SK-N-SH (cell line): ENCODE results near the gene MAPK13. TPM values are rescaled to one million over a fixed set of nuclear protein-coding genes. Genes with fewer than 3 reads are reported as not detected.

ENCODE experiments used
- CTCF ChIA-PET: fragments of 300-600, 350-600 bp; formaldehyde crosslinking; extraction: SDS; loops from one replicate; lab custom pipeline; 2021; lab: Yijun Ruan, JAX
- POLR2A ChIA-PET: fragments of 350-600 bp; sonication (Branson Sonifier 250); formaldehyde crosslinking; extraction: SDS; loops from one replicate; lab custom pipeline; 2020; ENCODE audit warnings: antibody characterized with exemption, inconsistent platforms; lab: Yijun Ruan, JAX
- DNase-seq: peaks from one replicate; pipeline ENCODE4 v3.0.0; 2012
- H2AFZ ChIP-seq: fragments of 200-600 bp; sonication (generic); 2 replicates; pipeline ENCODE4 v1.8.1; 2016; ENCODE audit warnings: antibody characterized with exemption, mild to moderate bottlenecking, low read depth
- H3F3A ChIP-seq: fragments of 200-600 bp; sonication (generic); replicated peaks from 2 replicates; pipeline ENCODE3; 2016; ENCODE audit warnings: antibody characterized with exemption, mild to moderate bottlenecking; ENCODE audit not compliant: insufficient read depth
- H3K27ac ChIP-seq, 2 experiments: fragments of 200-500 bp in 1 of 2; fragments of 200-600 bp in 1 of 2; sonication (Bioruptor generic) in 1 of 2; sonication (generic), shearing (Covaris generic) in 1 of 2; 2 replicates each; pipeline versions ENCODE4 v1.5.1 to v1.6.1; 2014 to 2016; ENCODE audit warnings: low read depth in 2 of 2, inconsistent platforms in 1 of 2, low read length in 1 of 2, mild to moderate bottlenecking in 1 of 2, mixed read lengths in 1 of 2
- H3K27me3 ChIP-seq: fragments of 200-600 bp; sonication (generic), shearing (Covaris generic); 2 replicates; pipeline ENCODE4 v1.6.1; 2016; ENCODE audit warnings: mixed run types; ENCODE audit not compliant: insufficient read depth
- H3K36me3 ChIP-seq, 2 experiments: fragments of 200-500 bp in 1 of 2; fragments of 200-600 bp in 1 of 2; sonication (Bioruptor generic) in 1 of 2; sonication (generic) in 1 of 2; replicated peaks in 1 of 2; 2 replicates each; pipeline versions ENCODE3 to v1.5.1; 2014 to 2016; ENCODE audit warnings: low read length in 1 of 2, mild to moderate bottlenecking in 1 of 2; ENCODE audit not compliant: insufficient read depth in 2 of 2, control insufficient read depth in 1 of 2
- H3K4me1 ChIP-seq, 2 experiments: fragments of 200-500 bp in 1 of 2; fragments of 200-600 bp in 1 of 2; sonication (Bioruptor generic) in 1 of 2; sonication (generic), shearing (Covaris generic) in 1 of 2; 2 replicates each; pipeline versions ENCODE4 v1.5.1 to v1.6.1; 2014 to 2016; ENCODE audit warnings: low read depth in 1 of 2, low read length in 1 of 2, mixed run types in 1 of 2; ENCODE audit not compliant: insufficient read depth in 2 of 2, control insufficient read depth in 1 of 2
- H3K4me2 ChIP-seq: fragments of 200-600 bp; sonication (generic), shearing (Covaris generic); 2 replicates; pipeline ENCODE4 v1.6.1; 2017; ENCODE audit warnings: mixed run types
- H3K4me3 ChIP-seq, 2 experiments: fragments of 200-500 bp in 1 of 2; fragments of 200-600 bp in 1 of 2; sonication (Bioruptor generic) in 1 of 2; sonication (generic), shearing (Covaris generic) in 1 of 2; 2 replicates each; pipeline versions ENCODE4 v1.5.1 to v1.8.1; 2014 to 2016; ENCODE audit warnings: low read depth in 2 of 2, inconsistent platforms in 1 of 2, low read length in 1 of 2, mild to moderate bottlenecking in 1 of 2, mixed read lengths in 1 of 2, moderate library complexity in 1 of 2
- H3K79me2 ChIP-seq: fragments of 200-600 bp; sonication (generic); 2 replicates; pipeline ENCODE4 v1.8.1; 2017; ENCODE audit warnings: mild to moderate bottlenecking; ENCODE audit not compliant: insufficient read depth
- H3K9ac ChIP-seq: fragments of 200-600 bp; sonication (generic); 2 replicates; pipeline ENCODE4 v1.6.1; 2017; ENCODE audit warnings: mixed run types
- H3K9me2 ChIP-seq: fragments of 200-600 bp; sonication (generic); 2 replicates; pipeline ENCODE4 v1.6.1; 2017; ENCODE audit warnings: mixed run types
- H3K9me3 ChIP-seq: fragments of 200-600 bp; sonication (generic); 2 replicates; pipeline ENCODE4 v1.6.1; 2017; ENCODE audit warnings: mixed run types, mild to moderate bottlenecking, moderate library complexity
- H4K20me1 ChIP-seq: fragments of 200-600 bp; sonication (generic); 2 replicates; pipeline ENCODE4 v1.6.1; 2017; ENCODE audit warnings: mild to moderate bottlenecking, mixed run types; ENCODE audit not compliant: insufficient read depth
- ELF1 ChIP-seq: IDR thresholded peaks from 2 replicates; pipeline ENCODE4 v1.4.0; 2012
- EP300 ChIP-seq, 2 experiments: IDR thresholded peaks; 2 replicates each; pipeline versions ENCODE4 v1.4.0 to v1.6.1; 2012; ENCODE audit warnings: borderline replicate concordance in 1 of 2, low read depth in 1 of 2, low read length in 1 of 2
- FOXJ3 ChIP-seq: sonication (generic); formaldehyde crosslinking; IDR thresholded peaks from 2 replicates; pipeline ENCODE4 v1.5.1; 2020; ENCODE audit warnings: mild to moderate bottlenecking, missing genetic modification reagents
- JUND ChIP-seq: IDR thresholded peaks from 2 replicates; pipeline ENCODE4 v1.4.0; 2012
- MEF2A ChIP-seq: IDR thresholded peaks from 2 replicates; pipeline ENCODE4 v1.4.0; 2012; ENCODE audit warnings: low read depth, borderline replicate concordance
- NFIC ChIP-seq: IDR thresholded peaks from 2 replicates; pipeline ENCODE4 v1.4.0; 2012; ENCODE audit warnings: borderline replicate concordance
- PBX3 ChIP-seq: IDR thresholded peaks from 2 replicates; pipeline ENCODE4; 2012
- RAD21 ChIP-seq: IDR thresholded peaks from 2 replicates; pipeline ENCODE4 v1.6.1; 2012; ENCODE audit warnings: mild to moderate bottlenecking, low read length
- RCOR1 ChIP-seq: fragments of 150-350 bp; IDR thresholded peaks from 2 replicates; pipeline ENCODE4 v1.6.1; 2017; ENCODE audit warnings: antibody characterized with exemption, low read length
- REST ChIP-seq: IDR thresholded peaks from 2 replicates; pipeline ENCODE4 v1.6.1; 2012; ENCODE audit warnings: mild to moderate bottlenecking, low read depth, low read length, moderate library complexity
- RXRA ChIP-seq: IDR thresholded peaks from 2 replicates; pipeline ENCODE4 v1.4.0; 2012; ENCODE audit warnings: low read depth, mild to moderate bottlenecking, borderline replicate concordance
- SMC3 ChIP-seq: IDR thresholded peaks from 2 replicates; pipeline ENCODE4 v1.6.1; 2012; ENCODE audit warnings: low read depth, low read length, improper control_type of control experiment
- TAF1 ChIP-seq: IDR thresholded peaks from 2 replicates; pipeline ENCODE4 v1.6.1; 2012; ENCODE audit warnings: low read depth, mild to moderate bottlenecking, low read length, moderate library complexity, borderline replicate concordance
- TEAD4 ChIP-seq: IDR thresholded peaks from 2 replicates; pipeline ENCODE4 v1.4.0; 2012; ENCODE audit warnings: mild to moderate bottlenecking, borderline replicate concordance; ENCODE audit not compliant: insufficient read depth
- USF1 ChIP-seq: IDR thresholded peaks from 2 replicates; pipeline ENCODE4 v1.4.0; 2012; ENCODE audit warnings: low read depth, borderline replicate concordance
- YY1 ChIP-seq: IDR thresholded peaks from 2 replicates; pipeline ENCODE4 v1.4.0; 2012; ENCODE audit warnings: low read depth, mild to moderate bottlenecking
- WGBS: methylation state at CpG from one replicate; pipeline ENCODE4 v1.1.6; 2017; ENCODE audit warnings: low lambda C conversion rate; 5-methylcytosine and 5-hydroxymethylcytosine counted together
- polyA plus RNA-seq, 3 experiments: library from polyadenylated mRNA; depleted of rRNA; stranded (reverse); fragments of >200 nt; gene quantifications; 2 replicates each; pipeline ENCODE4 v1.2.3, GENCODE V29; 2012
- TF ChIP-seq, protein P1 (sequence below): IDR thresholded peaks from 2 replicates; pipeline ENCODE4 v1.4.0; 2012; ENCODE audit warnings: low read depth, borderline replicate concordance
- TF ChIP-seq, protein P2 (sequence below): fragments of 150-350 bp; IDR thresholded peaks from 2 replicates; pipeline ENCODE4 v1.6.1; 2016; ENCODE audit warnings: mild to moderate bottlenecking, low read depth, low read length

Gene MAPK13
- polyA plus RNA-seq, 1 of the 3 experiments (the other 2 are of a cell fraction) = 2.3 TPM

GRCh38 chr6:36099869-36100483, 30.3 kb upstream of the MAPK13 start (continued):
- no peak for TF ChIP-seq PBX3
- TF ChIP-seq REST = no peak
- no peak for TF ChIP-seq RAD21
- no peak for TF ChIP-seq TAF1
- no peak for TF ChIP-seq MEF2A
- no peak for TF ChIP-seq FOXJ3 (CRISPR knock-in tag)
- TF ChIP-seq YY1 = no peak
- no peak for TF ChIP-seq RXRA
- TF ChIP-seq RCOR1 = no peak
- TF ChIP-seq TEAD4 = no peak

DNA sequence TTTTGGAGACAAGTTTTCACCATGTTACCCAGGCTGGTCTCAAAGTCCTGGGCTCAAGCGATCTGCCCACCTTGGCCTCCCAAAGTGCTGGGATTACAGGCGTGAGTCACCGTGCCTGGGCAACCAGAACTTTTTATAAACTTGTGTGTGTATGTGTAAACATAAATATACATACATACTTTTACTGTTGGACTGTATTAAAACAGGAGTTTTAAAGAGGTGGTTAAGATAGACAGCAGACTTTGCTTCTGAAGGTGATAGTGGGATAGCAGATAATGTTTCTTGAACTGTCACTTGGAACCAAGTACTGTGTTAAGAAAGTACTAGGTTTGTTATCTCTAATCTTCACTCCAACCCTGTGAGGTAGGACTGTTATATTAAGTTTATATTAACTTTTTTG, 28.6 kb upstream of the MAPK13 start:
- Histone ChIP-seq H3K36me3 (peaks cover 24 to 39% of the 10 kb centered on the region in 2 experiments), H3K27ac (no peak overlapping the region), H4K20me1 (no peaks in the 10 kb centered on the region), H3K79me2 (no peaks in the 10 kb centered on the region), H2AFZ (no peak overlapping the region)
- DNase-seq = no peak
- POLR2A ChIA-PET = no interaction called here
- TF ChIP-seq JUND = no peak
- TF ChIP-seq SMC3 = no peak
- TF ChIP-seq REST = no peak
- no peak for TF ChIP-seq RXRA
- TF ChIP-seq, protein P1, sequence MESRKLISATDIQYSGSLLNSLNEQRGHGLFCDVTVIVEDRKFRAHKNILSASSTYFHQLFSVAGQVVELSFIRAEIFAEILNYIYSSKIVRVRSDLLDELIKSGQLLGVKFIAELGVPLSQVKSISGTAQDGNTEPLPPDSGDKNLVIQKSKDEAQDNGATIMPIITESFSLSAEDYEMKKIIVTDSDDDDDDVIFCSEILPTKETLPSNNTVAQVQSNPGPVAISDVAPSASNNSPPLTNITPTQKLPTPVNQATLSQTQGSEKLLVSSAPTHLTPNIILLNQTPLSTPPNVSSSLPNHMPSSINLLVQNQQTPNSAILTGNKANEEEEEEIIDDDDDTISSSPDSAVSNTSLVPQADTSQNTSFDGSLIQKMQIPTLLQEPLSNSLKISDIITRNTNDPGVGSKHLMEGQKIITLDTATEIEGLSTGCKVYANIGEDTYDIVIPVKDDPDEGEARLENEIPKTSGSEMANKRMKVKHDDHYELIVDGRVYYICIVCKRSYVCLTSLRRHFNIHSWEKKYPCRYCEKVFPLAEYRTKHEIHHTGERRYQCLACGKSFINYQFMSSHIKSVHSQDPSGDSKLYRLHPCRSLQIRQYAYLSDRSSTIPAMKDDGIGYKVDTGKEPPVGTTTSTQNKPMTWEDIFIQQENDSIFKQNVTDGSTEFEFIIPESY = no peak
- no peak for TF ChIP-seq RAD21
- no peak for TF ChIP-seq USF1
- TF ChIP-seq YY1 = no peak
- no peak for TF ChIP-seq ELF1
- no peak for TF ChIP-seq NFIC
- no peak for TF ChIP-seq EP300 (IDR thresholded peaks at IDR 0.05; ENCODE audit: borderline replicate concordance in 1 of 2, low read depth in 1 of 2, low read length in 1 of 2)
- TF ChIP-seq, protein P2, sequence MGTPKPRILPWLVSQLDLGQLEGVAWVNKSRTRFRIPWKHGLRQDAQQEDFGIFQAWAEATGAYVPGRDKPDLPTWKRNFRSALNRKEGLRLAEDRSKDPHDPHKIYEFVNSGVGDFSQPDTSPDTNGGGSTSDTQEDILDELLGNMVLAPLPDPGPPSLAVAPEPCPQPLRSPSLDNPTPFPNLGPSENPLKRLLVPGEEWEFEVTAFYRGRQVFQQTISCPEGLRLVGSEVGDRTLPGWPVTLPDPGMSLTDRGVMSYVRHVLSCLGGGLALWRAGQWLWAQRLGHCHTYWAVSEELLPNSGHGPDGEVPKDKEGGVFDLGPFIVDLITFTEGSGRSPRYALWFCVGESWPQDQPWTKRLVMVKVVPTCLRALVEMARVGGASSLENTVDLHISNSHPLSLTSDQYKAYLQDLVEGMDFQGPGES = no peak
- TF ChIP-seq, all 33 proteins: peak for 0
- Histone ChIP-seq H3K4me1 (peaks cover 0 to 23% of the 10 kb centered on the region in 2 experiments; a peak in 2 of 4 replicates), H3K4me3 (no peak overlapping the region), H3K9me3 (no peaks in the 10 kb centered on the region), H3K4me2 (no peak overlapping the region), H3K9me2 (no peaks in the 10 kb centered on the region), H3K9ac (no peak overlapping the region), H3F3A (no peaks in the 10 kb centered on the region), H3K27me3 (no peaks in the 10 kb centered on the region)
- CTCF ChIA-PET = interaction anchor here (1.6 kb wide), 1 partner anchor 75 kb away, joined by 3 read pairs; no protein-coding TSS in a partner anchor
- WGBS = 97% methylated on average over 3 of the region's 3 CpGs
